Astrocyte (in vitro differentiated cells and primary cell): ENCODE results near the gene ZNF185.

Experiments
- EZH2 ChIP-seq: IDR thresholded peaks from 2 replicates; pipeline ENCODE4 v1.6.1; 2012; ENCODE audit warnings: mild to moderate bottlenecking, low read length, inconsistent platforms; ENCODE audit not compliant: insufficient read depth
- TF ChIP-seq, protein P1 (sequence below): IDR thresholded peaks from 2 replicates; pipeline ENCODE4 v1.5.1; 2011; ENCODE audit warnings: low read depth, mild to moderate bottlenecking, inconsistent platforms, low read length, moderate library complexity; ENCODE audit not compliant: insufficient read depth

DNA sequence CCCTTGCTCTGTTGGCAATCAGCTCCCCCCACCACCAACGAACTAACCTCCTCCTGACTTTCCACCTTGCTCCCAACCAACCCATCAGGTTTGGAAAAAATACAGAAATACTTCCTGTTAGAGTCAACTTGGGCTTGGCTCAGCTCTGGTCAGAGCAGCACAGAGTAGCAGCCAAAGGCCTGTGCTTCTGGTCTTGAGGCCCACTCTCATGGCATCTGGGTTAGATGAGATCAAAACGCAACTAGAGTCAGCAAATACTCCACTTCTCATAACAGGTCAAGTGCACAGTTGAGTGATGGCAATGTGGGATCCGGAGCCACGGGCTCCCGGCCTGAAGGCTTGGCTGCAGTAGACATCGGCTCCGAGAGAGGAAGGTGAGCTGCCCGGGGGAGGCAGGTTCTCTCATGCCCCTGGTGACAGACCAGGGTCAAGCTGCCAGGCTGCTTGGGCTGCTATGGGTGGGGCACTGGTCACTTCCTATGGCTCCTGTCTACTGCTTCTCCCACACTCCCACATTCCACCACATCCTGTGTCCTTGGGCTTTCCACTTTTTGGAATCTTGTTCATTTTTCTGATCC lies 34.8 kb downstream of the ZNF185 start:
- TF ChIP-seq, protein P1, sequence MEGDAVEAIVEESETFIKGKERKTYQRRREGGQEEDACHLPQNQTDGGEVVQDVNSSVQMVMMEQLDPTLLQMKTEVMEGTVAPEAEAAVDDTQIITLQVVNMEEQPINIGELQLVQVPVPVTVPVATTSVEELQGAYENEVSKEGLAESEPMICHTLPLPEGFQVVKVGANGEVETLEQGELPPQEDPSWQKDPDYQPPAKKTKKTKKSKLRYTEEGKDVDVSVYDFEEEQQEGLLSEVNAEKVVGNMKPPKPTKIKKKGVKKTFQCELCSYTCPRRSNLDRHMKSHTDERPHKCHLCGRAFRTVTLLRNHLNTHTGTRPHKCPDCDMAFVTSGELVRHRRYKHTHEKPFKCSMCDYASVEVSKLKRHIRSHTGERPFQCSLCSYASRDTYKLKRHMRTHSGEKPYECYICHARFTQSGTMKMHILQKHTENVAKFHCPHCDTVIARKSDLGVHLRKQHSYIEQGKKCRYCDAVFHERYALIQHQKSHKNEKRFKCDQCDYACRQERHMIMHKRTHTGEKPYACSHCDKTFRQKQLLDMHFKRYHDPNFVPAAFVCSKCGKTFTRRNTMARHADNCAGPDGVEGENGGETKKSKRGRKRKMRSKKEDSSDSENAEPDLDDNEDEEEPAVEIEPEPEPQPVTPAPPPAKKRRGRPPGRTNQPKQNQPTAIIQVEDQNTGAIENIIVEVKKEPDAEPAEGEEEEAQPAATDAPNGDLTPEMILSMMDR = no peak
- TF ChIP-seq EZH2 = no peak
